Measurements from ENCODE around the gene TMEM106B. TPM values are rescaled to one million over a fixed set of nuclear protein-coding genes. Genes with fewer than 3 reads are reported as not detected.

TMEM106B gene
- total RNA-seq, 4 donors from 2014 or later, result 31.4 to 57.5 (median 35.7) TPM

- WGBS, result 18% methylated on average over 1 of the region's 1 CpG
These were observed 76.8 kb downstream of the TMEM106B start for GRCh38 chr7:12287901-12288300.

GRCh38 chr7:12289996-12290395 is 78.9 kb downstream of the TMEM106B start:
- Histone ChIP-seq H3K9me3 (no peaks in the 10 kb centered on the region), H3K27me3 (no peaks in the 10 kb centered on the region), H3K4me1 (no peaks in the 10 kb centered on the region), H3K27ac (no peak overlapping the region), H3K36me3 (no peaks in the 10 kb centered on the region), H3K4me3 (no peak overlapping the region)
- no peak for DNase-seq (ENCODE audit: low spot score in 2 of 2)
- WGBS, result 70% methylated on average over 2 of the region's 6 CpGs
- TF ChIP-seq CTCF (IDR thresholded peaks at IDR 0.05) (no peak), POLR2A (IDR thresholded peaks at IDR 0.05) (no peak), EP300 (IDR thresholded peaks at IDR 0.05) (no peak), POLR2AphosphoS5 (IDR thresholded peaks at IDR 0.05) (no peak)

More at GRCh38 chr7:12287901-12288300, 76.8 kb downstream of the TMEM106B start:
- Histone ChIP-seq H3K36me3 (no peaks in the 10 kb centered on the region), H3K4me1 (no peaks in the 10 kb centered on the region), H3K4me3 (no peak overlapping the region), H3K27me3 (no peaks in the 10 kb centered on the region), H3K27ac (no peak overlapping the region), H3K9me3 (no peaks in the 10 kb centered on the region)
- no peak for DNase-seq (ENCODE audit: low spot score in 2 of 2)
- TF ChIP-seq POLR2AphosphoS5 (IDR thresholded peaks at IDR 0.05), result no peak

- WGBS, result 91% methylated on average over 1 of the region's 1 CpG
- Histone ChIP-seq H3K9me3 (no peaks in the 10 kb centered on the region), H3K27me3 (no peaks in the 10 kb centered on the region), H3K27ac (no peak overlapping the region), H3K4me1 (no peaks in the 10 kb centered on the region), H3K36me3 (no peaks in the 10 kb centered on the region), H3K4me3 (no peak overlapping the region)
- no peak for TF ChIP-seq POLR2AphosphoS5 (IDR thresholded peaks at IDR 0.05)
- no peak for TF ChIP-seq CTCF (IDR thresholded peaks at IDR 0.05)
- no peak for TF ChIP-seq POLR2A (IDR thresholded peaks at IDR 0.05)
- TF ChIP-seq EP300 (IDR thresholded peaks at IDR 0.05), result no peak
- DNase-seq (ENCODE audit: low spot score in 2 of 2), result no peak
These were observed 79.7 kb downstream of the TMEM106B start for GRCh38 chr7:12290761-12291160.

DNA sequence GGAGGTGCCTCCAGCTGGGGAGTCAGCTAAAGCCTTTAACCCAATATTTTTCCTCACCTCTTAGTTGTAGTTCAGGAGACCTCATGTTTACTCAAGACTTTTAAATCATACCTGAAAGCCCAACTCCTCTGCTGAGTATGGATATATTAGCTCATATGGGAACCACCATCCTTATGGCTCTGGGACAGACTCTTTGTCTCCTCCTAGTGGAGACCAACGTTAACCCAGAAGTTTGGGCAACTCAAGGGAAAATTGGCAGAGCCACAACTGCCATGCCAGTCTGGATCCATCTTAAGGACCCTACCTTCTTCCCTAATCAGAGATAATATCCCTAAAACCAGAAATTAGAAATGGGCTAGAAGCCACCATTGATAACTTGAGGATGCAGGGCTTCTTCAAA is 80.8 kb downstream of the TMEM106B start:
- Histone ChIP-seq H3K9me3 (no peaks in the 10 kb centered on the region), H3K36me3 (no peaks in the 10 kb centered on the region), H3K4me3 (no peak overlapping the region), H3K27ac (no peak overlapping the region), H3K4me1 (no peaks in the 10 kb centered on the region), H3K27me3 (no peaks in the 10 kb centered on the region)
- no peak for DNase-seq (ENCODE audit: low spot score in 2 of 2)
- TF ChIP-seq POLR2A (IDR thresholded peaks at IDR 0.05), result no peak
- no peak for TF ChIP-seq POLR2AphosphoS5 (IDR thresholded peaks at IDR 0.05)
- no peak for TF ChIP-seq CTCF (IDR thresholded peaks at IDR 0.05)
- TF ChIP-seq EP300 (IDR thresholded peaks at IDR 0.05), result no peak
- WGBS, result 86% methylated on average over 1 of the region's 1 CpG

Other genes starting within 250 kb of the TMEM106B start
- gene VWDE, start 192.6 kb downstream of the TMEM106B start, total RNA-seq, result 1 to 10 TPM in 1 of 4 donors, under 1 TPM in 2, not detected in 1; 0.26 to 2.6 (median 0.51) TPM

Measured in suprapubic skin (tissue), 4 donors.